CD4-positive, alpha-beta memory T cell (primary cell): ENCODE data around the gene DOCK4. TPM values are rescaled to one million over a fixed set of nuclear protein-coding genes. Genes with fewer than 3 reads are reported as not detected.

Experiments
- CTCF ChIA-PET: fragments of 350-600 bp; sonication (Branson Sonifier 250); formaldehyde crosslinking; loops from one replicate; lab custom pipeline; 2021; ENCODE audit warnings: inconsistent platforms; ENCODE audit not compliant: partially characterized antibody; lab: Charles Lee
- POLR2A ChIA-PET: fragments of 350-600 bp; sonication (Branson Sonifier 250); formaldehyde crosslinking; loops from one replicate; lab custom pipeline; 2021; ENCODE audit not compliant: partially characterized antibody; lab: Charles Lee
- DNase-seq, 5 donors: peaks; one replicate each; pipeline versions ENCODE4 v3.0.0 to v3.0.0-alpha.2; 2020 to 2022; ENCODE audit warnings: mixed read lengths in 1 of 5
- H3K27ac ChIP-seq: one replicate; pipeline ENCODE4 v1.7.0; 2013; ENCODE audit warnings: low read depth, low read length
- H3K27me3 ChIP-seq: 2 replicates; pipeline ENCODE4 v1.7.0; 2013; ENCODE audit warnings: mild to moderate bottlenecking, low read length, moderate library complexity; ENCODE audit not compliant: insufficient read depth
- H3K36me3 ChIP-seq: 2 replicates; pipeline ENCODE4 v1.7.0; 2013; ENCODE audit warnings: mild to moderate bottlenecking, low read length, moderate library complexity; ENCODE audit not compliant: insufficient read depth
- H3K4me1 ChIP-seq: 2 replicates; pipeline ENCODE4 v1.7.0; 2013; ENCODE audit warnings: mild to moderate bottlenecking, low read length, moderate library complexity; ENCODE audit not compliant: insufficient read depth
- H3K4me3 ChIP-seq, 2 donors: one replicate each; pipeline ENCODE4 v1.7.0; 2013; ENCODE audit warnings: low read length in 2 of 2, mild to moderate bottlenecking in 1 of 2
- H3K9me3 ChIP-seq, 2 donors: one replicate each; pipeline ENCODE4 v1.7.0; 2013; ENCODE audit warnings: low read length in 2 of 2, control low read depth in 1 of 2; ENCODE audit not compliant: control insufficient read depth in 1 of 2
- H3K27ac Mint-ChIP-seq, 7 donors: one replicate each; pipeline ENCODE4 v1.8.0; 2020 to 2021; ENCODE audit warnings: mixed read lengths in 7 of 7, mild to moderate bottlenecking in 6 of 7, inconsistent platforms in 3 of 7, moderate library complexity in 3 of 7
- H3K27me3 Mint-ChIP-seq, 2 donors: one replicate each; pipeline ENCODE4 v1.8.0; 2020 to 2021; ENCODE audit warnings: mixed read lengths in 2 of 2
- H3K36me3 Mint-ChIP-seq, 2 donors: one replicate each; pipeline ENCODE4 v1.8.0; 2020 to 2021; ENCODE audit warnings: mixed read lengths in 2 of 2, inconsistent platforms in 1 of 2, mild to moderate bottlenecking in 1 of 2
- H3K4me1 Mint-ChIP-seq, 4 donors: one replicate each; pipeline ENCODE4 v1.8.0; 2020 to 2021; ENCODE audit warnings: mixed read lengths in 4 of 4, mild to moderate bottlenecking in 1 of 4
- H3K4me3 Mint-ChIP-seq, 8 donors: one replicate each; pipeline ENCODE4 v1.8.0; 2020 to 2021; ENCODE audit warnings: mixed read lengths in 8 of 8, mild to moderate bottlenecking in 7 of 8, moderate library complexity in 6 of 8, inconsistent platforms in 3 of 8
- H3K9me3 Mint-ChIP-seq, 8 donors: one replicate each; pipeline ENCODE4 v1.8.0; 2020 to 2021; ENCODE audit warnings: mixed read lengths in 8 of 8, mild to moderate bottlenecking in 5 of 8, inconsistent platforms in 3 of 8, moderate library complexity in 1 of 8
- intact Hi-C: fragments of 100-400 bp; cut with micrococcal nuclease; formaldehyde crosslinking; loops from one replicate; pipeline ENCODE4 v1.15.1; 2023
- polyA plus RNA-seq, 2 donors: library from polyadenylated mRNA; unstranded; fragments of 300-500 nt; fragmentation: Illumina TruSeq; gene quantifications; one replicate each; pipeline ENCODE4 v1.2.3, GENCODE V29; 2021
- total RNA-seq, 2 experiments: library from RNA; stranded (reverse); gene quantifications; one replicate each; pipeline ENCODE4 v1.2.3, GENCODE V29; 2021

DOCK4 gene
- total and polyA plus RNA-seq, 4 experiments from 2014 or later, result 0.47 to 1.5 (median 1.2) TPM; not detected in 1

- H3K27ac Mint-ChIP-seq, result no peak overlapping the region
- H3K36me3 ChIP-seq, result no peaks in the 10 kb centered on the region
- no peak overlapping the region for H3K4me3 ChIP-seq
- no peaks in the 10 kb centered on the region for H3K9me3 ChIP-seq
- peaks cover 3 to 13% of the 10 kb centered on the region in 2 donors for H3K27me3 Mint-ChIP-seq
- DNase-seq, result no peak
- H3K27me3 ChIP-seq, result no peaks in the 10 kb centered on the region
- no peak overlapping the region for H3K27ac ChIP-seq
- intact Hi-C loops, result no loop called here
- H3K4me1 ChIP-seq, result no peaks in the 10 kb centered on the region
- CTCF ChIA-PET, result no interaction called here
- H3K4me3 Mint-ChIP-seq, result no peak overlapping the region
- no peaks in the 10 kb centered on the region for H3K36me3 Mint-ChIP-seq
- no peaks in the 10 kb centered on the region for H3K4me1 Mint-ChIP-seq
- POLR2A ChIA-PET, result no interaction called here
- H3K9me3 Mint-ChIP-seq, result no peaks in the 10 kb centered on the region
These were observed 23.4 kb downstream of the DOCK4 start for GRCh38 chr7:112182749-112183148.

GRCh38 chr7:112180223-112180622 is 26.0 kb downstream of the DOCK4 start:
- no peaks in the 10 kb centered on the region for H3K4me1 Mint-ChIP-seq
- no peaks in the 10 kb centered on the region for H3K9me3 Mint-ChIP-seq
- Histone ChIP-seq H3K27ac (no peak overlapping the region), H3K27me3 (no peaks in the 10 kb centered on the region), H3K4me1 (no peaks in the 10 kb centered on the region), H3K4me3 (no peak overlapping the region), H3K9me3 (no peaks in the 10 kb centered on the region), H3K36me3 (no peaks in the 10 kb centered on the region)
- H3K27me3 Mint-ChIP-seq, result peaks cover 4 to 19% of the 10 kb centered on the region in 2 donors
- no peaks in the 10 kb centered on the region for H3K36me3 Mint-ChIP-seq
- DNase-seq, result no peak
- no peak overlapping the region for H3K4me3 Mint-ChIP-seq
- H3K27ac Mint-ChIP-seq, result no peak overlapping the region
- POLR2A ChIA-PET, result no interaction called here
- intact Hi-C loops, result no loop called here
- CTCF ChIA-PET, result no interaction called here

GRCh38 chr7:112176693-112177415 is 29.3 kb downstream of the DOCK4 start:
- H3K4me1 Mint-ChIP-seq, result no peaks in the 10 kb centered on the region
- intact Hi-C loops, result no loop called here
- no peaks in the 10 kb centered on the region for H3K9me3 ChIP-seq
- no peak overlapping the region for H3K27ac ChIP-seq
- no peaks in the 10 kb centered on the region for H3K9me3 Mint-ChIP-seq
- H3K27ac Mint-ChIP-seq, result no peak overlapping the region
- no peak overlapping the region for H3K4me3 Mint-ChIP-seq
- peaks cover 13 to 34% of the 10 kb centered on the region in 2 donors for H3K27me3 Mint-ChIP-seq
- no peaks in the 10 kb centered on the region for H3K27me3 ChIP-seq
- H3K36me3 Mint-ChIP-seq, result no peaks in the 10 kb centered on the region
- ChIA-PET POLR2A (no interaction called here), CTCF (interaction anchor here (1.0 kb wide), 1 partner anchor 28 kb away, joined by 3 read pairs; no protein-coding TSS in a partner anchor)
- no peaks in the 10 kb centered on the region for H3K4me1 ChIP-seq
- no peak for DNase-seq
- H3K4me3 ChIP-seq, result no peak overlapping the region
- no peaks in the 10 kb centered on the region for H3K36me3 ChIP-seq

GRCh38 chr7:112176241-112176640 is 30.0 kb downstream of the DOCK4 start:
- H3K36me3 Mint-ChIP-seq, result no peaks in the 10 kb centered on the region

GRCh38 chr7:112174192-112174591 is 32.0 kb downstream of the DOCK4 start:
- intact Hi-C loops, result no loop called here
- Mint-ChIP-seq H3K27me3 (peaks cover 24 to 37% of the 10 kb centered on the region in 2 donors), H3K4me3 (no peak overlapping the region), H3K9me3 (no peaks in the 10 kb centered on the region), H3K36me3 (no peaks in the 10 kb centered on the region), H3K27ac (no peak overlapping the region), H3K4me1 (no peaks in the 10 kb centered on the region)
- ChIA-PET POLR2A (no interaction called here), CTCF (no interaction called here)
- no peaks in the 10 kb centered on the region for H3K36me3 ChIP-seq
- no peak overlapping the region for H3K4me3 ChIP-seq
- no peak for DNase-seq
- H3K9me3 ChIP-seq, result no peaks in the 10 kb centered on the region
- peaks cover 4% of the 10 kb centered on the region for H3K27me3 ChIP-seq
- no peak overlapping the region for H3K27ac ChIP-seq
- H3K4me1 ChIP-seq, result no peaks in the 10 kb centered on the region

More at GRCh38 chr7:112176241-112176640, 30.0 kb downstream of the DOCK4 start:
- Mint-ChIP-seq H3K27me3 (peaks cover 16 to 38% of the 10 kb centered on the region in 2 donors), H3K4me3 (no peak overlapping the region), H3K4me1 (no peaks in the 10 kb centered on the region), H3K9me3 (no peaks in the 10 kb centered on the region), H3K27ac (no peak overlapping the region)
- ChIA-PET CTCF (no interaction called here), POLR2A (no interaction called here)
- Histone ChIP-seq H3K27me3 (peaks cover 4% of the 10 kb centered on the region), H3K9me3 (no peaks in the 10 kb centered on the region), H3K36me3 (no peaks in the 10 kb centered on the region), H3K4me1 (no peaks in the 10 kb centered on the region), H3K27ac (no peak overlapping the region), H3K4me3 (no peak overlapping the region)
- intact Hi-C loops, result no loop called here
- DNase-seq, result no peak

- H3K4me3 Mint-ChIP-seq, result no peak overlapping the region
- no peaks in the 10 kb centered on the region for H3K9me3 ChIP-seq
- no peak for DNase-seq
- intact Hi-C loops, result no loop called here
- CTCF ChIA-PET, result no interaction called here
- POLR2A ChIA-PET, result no interaction called here
- peaks cover 0 to 2% (median 0%) of the 10 kb centered on the region in 8 donors for H3K9me3 Mint-ChIP-seq
- H3K4me1 Mint-ChIP-seq, result no peaks in the 10 kb centered on the region
- peaks cover 4% of the 10 kb centered on the region for H3K27me3 ChIP-seq
- peaks cover 22 to 38% of the 10 kb centered on the region in 2 donors for H3K27me3 Mint-ChIP-seq
- no peak overlapping the region for H3K27ac ChIP-seq
- H3K4me1 ChIP-seq, result no peaks in the 10 kb centered on the region
- no peak overlapping the region for H3K27ac Mint-ChIP-seq
- no peaks in the 10 kb centered on the region for H3K36me3 Mint-ChIP-seq
- no peak overlapping the region for H3K4me3 ChIP-seq
- H3K36me3 ChIP-seq, result no peaks in the 10 kb centered on the region
These were observed 32.7 kb downstream of the DOCK4 start for GRCh38 chr7:112173568-112173905.

GRCh38 chr7:112172870-112173567 is 33.2 kb downstream of the DOCK4 start:
- no peak for DNase-seq
- peaks cover 22 to 38% of the 10 kb centered on the region in 2 donors for H3K27me3 Mint-ChIP-seq
- H3K27ac ChIP-seq, result no peak overlapping the region
- H3K4me3 ChIP-seq, result no peak overlapping the region
- no peaks in the 10 kb centered on the region for H3K36me3 Mint-ChIP-seq
- H3K27ac Mint-ChIP-seq, result no peak overlapping the region
- ChIA-PET POLR2A (no interaction called here), CTCF (no interaction called here)
- no peaks in the 10 kb centered on the region for H3K4me1 ChIP-seq
- no peaks in the 10 kb centered on the region for H3K9me3 ChIP-seq
- H3K36me3 ChIP-seq, result no peaks in the 10 kb centered on the region
- intact Hi-C loops, result no loop called here
- H3K4me3 Mint-ChIP-seq, result no peak overlapping the region
- peaks cover 4% of the 10 kb centered on the region for H3K27me3 ChIP-seq
- H3K4me1 Mint-ChIP-seq, result no peaks in the 10 kb centered on the region
- H3K9me3 Mint-ChIP-seq, result peaks cover 0 to 2% (median 0%) of the 10 kb centered on the region in 8 donors
